Renal cortex interstitium (tissue), 11 donors: ENCODE results near the gene PLXNA2. TPM values are rescaled to one million over a fixed set of nuclear protein-coding genes. Genes with fewer than 3 reads are reported as not detected.

Experiments
- DNase-seq, 11 donors: peaks; one replicate each; pipeline ENCODE4 v3.0.0-alpha.2; 2013; ENCODE audit warnings: low read depth in 9 of 11, low spot score in 4 of 11; ENCODE audit errors: extremely low read depth in 1 of 11
- polyA plus RNA-seq, 3 donors: library from polyadenylated mRNA; unstranded; fragments of 120-200 nt; gene quantifications; one replicate each; pipeline ENCODE4 v1.2.1, GENCODE V29; 2013; ENCODE audit not compliant: insufficient read length in 3 of 3

PLXNA2 gene
- polyA plus RNA-seq, 3 donors, result 13.7 to 16.6 (median 16.1) TPM

DNA sequence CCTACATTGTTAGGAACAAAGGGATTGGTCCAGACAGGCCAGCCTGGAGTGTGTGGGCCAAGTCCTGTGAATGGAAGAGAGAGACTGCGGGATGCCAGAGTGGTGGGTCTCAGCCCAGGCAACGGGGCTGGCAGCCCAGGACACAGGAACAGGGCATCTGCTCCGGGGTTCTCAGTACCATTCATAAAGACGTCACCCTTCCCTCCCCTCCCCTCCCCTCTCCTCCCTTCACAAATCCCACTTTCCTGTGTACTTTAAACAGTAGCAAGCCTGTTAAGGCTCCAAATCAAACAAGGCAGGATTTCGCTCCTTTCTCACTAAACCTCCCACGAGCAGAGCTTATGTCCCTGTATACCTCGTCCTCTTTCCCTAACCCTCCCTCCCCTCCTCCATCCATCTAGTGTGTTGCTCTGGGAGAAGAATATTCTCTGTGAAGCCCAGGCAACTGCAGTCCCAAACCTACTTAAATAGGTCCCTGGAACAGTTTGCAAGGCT is 4.2 kb upstream of the PLXNA2 start:
- DNase-seq, result no peak

DNA sequence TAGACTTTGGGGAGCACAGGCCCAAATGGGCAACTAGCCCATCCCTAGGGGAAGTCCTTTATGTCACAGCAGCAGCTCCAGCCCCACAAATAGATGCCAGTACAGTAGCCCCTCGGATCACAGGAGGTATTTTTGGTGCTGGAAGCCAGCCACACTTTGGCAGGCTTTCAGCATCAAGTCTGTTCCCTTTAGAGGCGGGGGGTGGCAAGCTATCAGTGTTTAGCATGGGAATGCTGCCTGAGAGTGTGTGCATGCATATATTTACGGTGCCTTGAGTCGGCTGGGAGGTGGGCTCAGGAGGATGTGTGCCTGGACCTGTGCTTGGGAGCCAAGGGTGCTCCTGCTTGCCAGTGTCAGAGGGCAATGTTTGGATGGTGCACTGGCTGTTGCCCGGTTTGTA is 3.5 kb upstream of the PLXNA2 start:
- DNase-seq, result no peak

DNA sequence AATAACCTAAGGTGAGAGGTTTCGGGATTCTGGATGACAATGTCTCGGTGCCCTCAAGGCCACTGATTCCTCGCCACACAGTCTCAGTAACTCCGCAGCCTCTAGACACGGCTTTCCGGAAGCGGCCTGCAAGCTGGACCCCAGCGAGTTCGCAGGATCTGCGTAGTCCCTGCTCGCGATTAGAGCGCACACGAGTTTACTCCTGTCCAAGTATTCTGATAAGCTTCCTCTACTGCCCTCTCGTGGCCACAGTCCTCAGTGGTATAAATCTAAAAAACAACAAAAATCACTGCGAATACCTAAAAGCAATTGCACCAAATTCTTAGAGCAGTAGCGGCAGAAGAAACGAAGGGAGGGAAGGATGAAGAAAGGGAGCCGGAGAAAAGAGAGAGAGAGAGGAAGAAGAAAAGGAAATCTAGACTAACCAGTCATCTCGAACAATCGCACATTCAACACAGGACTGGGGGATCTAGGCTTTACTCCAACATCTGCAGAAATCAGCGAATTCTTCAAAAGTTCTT is 1.1 kb upstream of the PLXNA2 start:
- DNase-seq, result peak; percentile 78 to 92 (median 87)

DNA sequence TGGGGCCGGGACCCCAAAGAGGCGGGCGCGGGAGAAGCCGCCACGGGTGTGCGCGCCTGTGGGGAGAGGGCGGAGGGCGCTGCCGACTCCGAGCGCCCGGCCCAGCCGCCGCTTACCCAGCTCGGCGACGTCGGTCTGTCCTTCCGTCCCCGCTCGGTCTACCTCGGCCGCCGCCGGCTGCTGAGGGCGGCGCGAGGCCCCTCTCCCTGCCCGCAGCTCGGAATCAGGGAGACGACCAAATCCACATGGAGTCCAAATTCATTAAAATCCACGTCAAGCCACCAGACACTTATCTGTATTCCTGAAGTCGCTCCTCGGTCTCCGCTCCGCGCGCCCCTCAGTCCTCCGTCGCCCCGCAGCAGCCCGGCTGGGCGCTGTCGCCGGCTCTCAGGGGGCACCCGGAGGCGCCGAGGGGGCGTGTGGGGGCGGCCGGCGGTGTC is 637 bp downstream of the PLXNA2 start:
- no peak for DNase-seq

DNA sequence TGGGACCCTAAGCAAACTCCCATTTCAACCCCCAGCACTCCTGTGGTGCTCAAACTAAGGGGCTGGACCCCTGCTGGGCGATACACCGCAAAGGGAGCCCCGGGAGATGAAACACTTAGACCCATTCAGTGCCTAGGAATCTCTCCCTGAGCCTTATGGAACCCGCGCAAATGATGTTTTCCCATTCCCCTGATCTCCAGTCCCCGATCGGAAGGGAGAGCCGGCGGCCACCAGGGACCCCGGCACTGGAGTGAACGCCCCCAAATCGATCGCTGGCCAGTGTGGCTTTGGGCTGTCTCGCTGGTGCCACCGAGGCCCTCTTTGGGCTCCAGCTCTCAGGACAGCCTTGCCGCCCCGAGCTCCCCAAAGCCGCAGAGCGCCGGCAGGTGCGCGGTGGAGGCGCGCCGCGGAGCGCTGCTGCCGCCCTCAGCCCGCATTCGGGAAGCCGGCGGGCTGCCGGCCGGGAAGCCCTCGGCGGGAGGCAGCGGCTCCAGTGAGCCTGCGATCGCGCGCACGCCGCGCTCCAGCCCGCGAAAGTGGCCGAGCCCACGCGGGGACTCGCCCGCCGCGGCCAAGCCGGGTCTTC is 1.1 kb downstream of the PLXNA2 start:
- DNase-seq, result no peak

DNA sequence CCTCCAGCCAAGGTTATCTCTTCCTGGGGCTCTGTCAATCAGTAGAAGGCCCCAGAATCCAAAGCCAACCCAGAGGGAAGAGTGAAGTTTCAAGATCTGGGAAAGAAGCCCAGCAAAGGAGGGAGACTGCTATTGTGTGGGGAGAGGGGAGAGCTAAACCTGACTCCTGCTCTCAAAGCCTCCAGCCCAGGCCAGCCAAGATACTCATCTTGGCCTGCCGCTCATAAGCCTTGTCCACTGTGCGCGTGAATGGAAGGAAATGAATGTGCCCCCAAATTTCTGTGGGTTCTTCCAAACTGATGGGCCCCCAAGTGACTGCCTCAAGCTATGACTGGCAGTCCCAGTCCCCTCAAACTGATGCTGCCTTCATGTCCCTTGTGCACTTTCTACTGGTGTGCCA is 2.0 kb downstream of the PLXNA2 start:
- DNase-seq, result no peak

DNA sequence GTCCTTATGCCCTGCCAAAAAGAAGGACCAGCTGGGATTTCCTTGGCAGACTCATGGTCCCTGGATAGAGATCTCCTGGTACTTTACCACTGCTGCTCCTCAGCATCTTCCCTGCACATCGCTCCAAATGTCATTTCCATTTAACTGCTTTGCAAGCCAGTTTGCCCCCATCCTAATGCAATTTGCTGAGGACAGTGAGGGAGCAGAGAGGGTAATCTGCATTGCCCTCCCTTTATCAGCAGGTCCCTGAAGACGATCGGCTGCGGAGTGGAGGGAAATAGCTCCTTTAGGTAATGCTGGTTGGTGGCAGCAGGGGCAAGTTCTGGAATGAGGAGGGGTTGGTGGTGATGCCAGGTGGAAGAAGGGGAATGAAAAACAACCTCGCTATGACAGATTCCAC is 2.7 kb downstream of the PLXNA2 start:
- no peak for DNase-seq

DNA sequence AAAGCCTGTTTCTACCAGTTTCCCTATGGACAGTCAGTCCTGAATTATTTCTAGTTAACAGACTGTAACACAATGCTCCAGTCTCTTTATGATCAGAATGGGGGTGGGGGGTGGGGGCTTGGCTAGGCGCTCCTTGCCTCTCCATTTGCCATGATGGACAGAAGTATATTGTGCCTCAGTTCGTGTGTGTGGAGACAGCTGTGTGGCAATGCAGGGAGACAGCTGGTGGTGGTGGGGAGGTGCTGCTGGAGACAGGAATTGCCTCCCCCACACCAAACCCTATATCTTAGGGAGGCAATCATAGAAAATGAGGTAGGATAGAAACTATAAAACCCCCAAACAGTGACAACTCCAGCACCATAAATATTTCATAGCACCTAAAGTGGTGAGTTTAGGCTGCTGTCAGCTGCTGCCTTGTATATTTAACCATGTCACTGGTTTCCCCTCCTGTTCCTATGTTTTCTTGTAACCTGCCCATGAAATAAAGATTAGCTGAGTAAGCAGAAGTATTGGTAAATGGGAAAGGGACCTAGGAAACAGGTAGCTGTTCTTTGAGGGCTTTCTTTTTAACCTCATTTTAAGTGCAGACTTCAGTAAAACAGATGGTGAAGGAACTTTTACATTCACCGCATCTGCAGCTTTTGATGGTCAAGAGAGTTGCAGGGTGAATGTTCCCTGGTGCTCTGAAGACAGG is 3.4 kb downstream of the PLXNA2 start:
- DNase-seq, result no peak

DNA sequence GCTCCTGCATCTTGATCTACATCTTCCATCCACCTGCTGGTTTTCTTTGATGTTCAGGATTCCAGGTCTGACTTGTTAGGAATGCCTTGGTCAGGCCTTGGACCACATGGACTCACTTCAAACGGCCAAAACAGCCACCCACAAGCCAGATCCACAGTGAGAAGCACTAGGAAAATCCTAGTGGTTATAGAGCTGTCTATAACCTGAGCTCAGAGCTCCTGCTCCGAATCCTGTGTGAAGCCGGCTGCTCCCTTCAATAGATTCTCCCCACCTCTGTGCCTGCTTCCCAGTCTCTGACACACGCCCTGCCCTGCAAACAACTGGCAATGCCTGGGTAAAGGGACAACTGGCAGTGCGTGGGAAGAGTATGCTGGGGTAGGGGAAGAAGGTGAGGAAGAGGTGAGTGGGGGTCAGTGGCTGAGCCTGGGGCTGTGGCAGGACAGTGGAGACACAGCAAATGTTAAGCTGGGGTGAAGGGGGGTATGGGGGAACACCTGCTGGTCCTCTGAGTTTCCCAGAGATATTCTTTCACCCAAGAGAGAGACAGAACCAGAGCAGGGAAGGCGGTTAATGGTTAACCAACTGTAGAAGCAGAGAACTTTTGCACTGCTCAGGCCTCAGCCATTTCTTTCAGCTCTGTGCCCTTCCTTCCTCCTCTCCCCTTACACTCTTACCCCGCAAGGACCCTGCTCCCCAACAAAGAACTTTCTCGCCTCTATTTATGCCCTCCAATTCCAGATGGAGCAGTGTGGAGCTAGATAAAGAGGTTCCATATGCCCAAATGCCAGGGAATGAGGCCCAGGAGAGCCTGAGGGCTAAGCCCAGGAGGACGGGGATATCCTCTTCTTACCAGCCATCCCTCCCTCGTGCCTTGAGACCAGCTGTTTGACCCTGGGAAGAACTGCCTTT is 4.5 kb downstream of the PLXNA2 start:
- no peak for DNase-seq

DNA sequence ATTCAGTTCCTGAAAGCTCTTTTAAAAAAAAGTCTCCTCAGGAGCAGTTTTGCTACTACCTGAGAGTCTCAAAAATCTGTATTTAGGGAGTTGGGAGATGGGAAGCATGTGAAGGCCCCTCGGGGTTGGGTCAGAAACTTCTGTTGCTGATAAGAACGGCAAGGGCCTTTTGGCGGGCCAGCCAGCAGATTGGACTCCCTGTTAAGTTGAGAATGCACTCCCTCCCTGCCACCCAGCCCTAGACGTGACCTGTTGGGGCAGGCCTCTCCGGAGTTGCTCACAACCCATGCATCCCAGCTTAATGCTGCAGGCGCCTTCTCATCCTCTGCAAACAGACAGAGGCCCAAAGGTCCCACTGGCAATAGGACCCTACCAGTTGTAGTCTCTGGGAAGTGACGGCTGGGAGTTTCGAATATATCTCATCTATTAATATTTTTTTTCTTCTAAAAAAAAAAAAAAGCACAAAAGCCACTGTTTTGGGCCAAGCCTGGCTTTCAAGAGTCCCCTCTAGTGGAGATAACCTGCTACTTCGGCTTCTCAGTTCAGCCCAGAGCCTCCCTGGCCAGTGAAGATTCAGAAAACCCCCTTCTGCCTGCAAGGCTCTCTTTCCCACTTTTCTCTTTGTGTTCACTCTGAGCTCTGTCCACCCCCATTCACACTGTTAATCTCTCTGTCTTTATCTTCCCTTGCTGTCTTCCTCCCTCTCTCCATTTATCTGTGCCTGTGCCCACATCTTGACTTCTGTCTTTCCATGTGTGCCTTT is 5.3 kb downstream of the PLXNA2 start:
- DNase-seq, result no peak

DNA sequence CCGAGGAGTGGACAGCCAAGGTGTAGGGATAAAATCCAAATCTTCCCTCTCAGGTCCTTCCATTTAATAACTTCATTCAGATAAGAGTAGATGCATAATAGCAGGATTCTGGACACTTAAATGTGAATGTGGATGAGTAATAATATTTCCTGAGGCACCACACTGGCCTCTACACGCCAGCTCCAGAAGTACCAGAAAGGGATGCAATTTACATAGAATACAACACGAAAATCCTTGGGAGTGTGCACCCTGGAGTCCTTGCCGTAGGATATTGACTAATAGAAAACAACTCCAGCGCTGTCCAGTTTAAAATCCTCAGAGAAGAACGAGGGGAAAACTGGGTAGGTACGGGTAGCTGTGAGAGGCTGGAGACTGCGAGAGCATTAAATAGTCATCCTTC is 6.9 kb downstream of the PLXNA2 start:
- no peak for DNase-seq

DNA sequence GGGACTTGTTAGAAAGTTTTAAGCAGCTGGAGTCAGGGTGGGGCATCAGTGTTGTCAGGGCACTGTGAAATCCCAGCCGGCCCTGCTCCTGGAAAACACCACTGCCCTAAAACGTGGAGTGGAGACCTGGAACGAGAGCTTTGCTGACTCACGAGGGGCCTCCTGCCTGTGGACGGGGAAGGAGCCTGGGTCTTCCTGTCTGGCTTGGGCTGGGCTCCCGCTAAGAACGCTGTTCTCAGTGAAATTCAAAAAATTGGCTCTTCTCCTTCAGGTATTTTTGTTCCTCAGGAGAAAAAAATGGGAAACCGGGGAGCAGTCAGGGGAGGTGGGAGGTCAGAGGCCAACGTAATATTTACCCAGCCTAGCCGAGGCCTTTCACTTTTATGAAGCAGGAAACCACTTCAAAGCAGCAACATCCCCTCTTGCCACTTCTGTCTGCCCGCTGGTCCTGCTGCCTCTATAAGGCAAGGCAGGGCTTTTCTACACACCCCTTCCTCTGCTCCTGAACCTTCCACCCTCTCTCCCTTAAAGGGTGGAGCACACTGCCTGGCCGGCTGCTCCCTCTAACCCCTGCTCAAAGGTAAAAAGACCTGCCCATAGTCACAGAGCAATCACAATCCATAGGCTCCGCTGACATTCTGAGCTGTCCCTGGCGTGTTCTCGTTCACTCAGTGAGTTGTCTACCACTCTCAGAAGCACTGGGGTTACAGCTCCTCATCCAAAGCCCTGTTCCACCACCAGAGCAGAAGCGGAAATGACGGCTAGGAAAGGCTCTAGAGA is 8.0 kb downstream of the PLXNA2 start:
- DNase-seq, result no peak

DNA sequence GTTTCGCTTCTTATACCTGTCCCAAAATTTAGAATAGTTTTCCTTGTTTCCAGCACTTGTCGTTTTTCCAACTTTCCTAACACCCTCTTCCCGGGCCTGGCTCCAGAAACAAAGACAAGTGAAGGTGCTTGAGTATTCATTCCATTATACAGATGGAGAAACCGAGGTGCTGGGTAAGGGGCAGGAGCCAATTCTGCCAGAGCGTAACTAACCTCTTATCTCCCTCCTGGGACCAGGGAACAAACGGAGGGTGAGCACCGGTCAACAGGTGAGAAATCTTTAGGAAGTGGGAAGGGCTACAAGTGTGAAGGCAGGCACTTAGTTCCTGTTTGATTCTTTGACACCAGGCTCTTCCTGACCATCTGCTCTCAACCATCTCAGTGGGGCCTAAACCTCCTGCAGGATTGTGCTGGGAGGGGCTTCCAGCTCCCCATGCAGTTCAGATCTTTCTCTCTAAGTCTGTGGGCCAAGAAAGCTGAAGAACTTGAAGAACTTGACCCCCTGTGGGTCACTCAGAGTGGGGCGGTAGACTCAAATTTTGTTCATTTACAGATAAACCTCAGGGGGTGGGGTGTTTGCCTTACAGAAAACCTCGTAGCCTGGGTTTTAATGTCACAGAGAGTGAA is 8.7 kb downstream of the PLXNA2 start:
- no peak for DNase-seq

DNA sequence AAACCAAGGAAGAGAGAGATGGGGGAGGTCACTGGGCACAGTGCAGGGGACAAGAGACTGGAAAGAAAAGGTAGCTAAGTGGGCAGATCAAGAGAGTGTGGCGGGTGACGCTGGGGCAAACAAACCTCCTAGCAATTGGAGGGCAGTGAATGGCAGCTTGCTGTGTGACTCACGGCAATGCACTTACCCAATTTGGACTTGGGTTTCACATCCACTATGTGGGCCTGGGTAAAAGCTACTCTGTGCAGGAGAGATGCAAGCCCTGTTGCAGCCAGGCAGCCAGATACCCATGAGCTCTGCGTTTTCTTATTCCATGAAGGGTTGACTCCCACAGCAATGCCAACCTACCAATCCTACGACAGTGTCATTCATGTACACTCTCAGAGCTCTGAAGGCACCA is 9.5 kb downstream of the PLXNA2 start:
- no peak for DNase-seq

DNA sequence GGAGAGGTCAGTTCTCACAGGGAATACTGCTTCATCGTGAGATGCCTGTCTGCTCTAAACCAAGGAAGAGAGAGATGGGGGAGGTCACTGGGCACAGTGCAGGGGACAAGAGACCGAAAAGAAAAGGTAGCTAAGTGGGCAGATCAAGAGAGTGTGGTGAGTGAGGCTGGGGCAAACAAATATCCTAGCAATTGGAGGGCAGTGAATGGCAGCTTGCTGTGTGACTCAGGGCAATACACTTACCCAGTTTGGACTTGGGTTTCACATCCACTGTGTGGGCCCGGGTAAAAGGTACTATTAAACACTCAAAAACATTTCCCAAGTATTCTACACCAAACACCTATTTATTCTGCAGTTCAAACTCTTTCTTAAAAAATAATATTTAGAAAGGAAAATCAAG is 10.2 kb downstream of the PLXNA2 start:
- DNase-seq, result no peak

DNA sequence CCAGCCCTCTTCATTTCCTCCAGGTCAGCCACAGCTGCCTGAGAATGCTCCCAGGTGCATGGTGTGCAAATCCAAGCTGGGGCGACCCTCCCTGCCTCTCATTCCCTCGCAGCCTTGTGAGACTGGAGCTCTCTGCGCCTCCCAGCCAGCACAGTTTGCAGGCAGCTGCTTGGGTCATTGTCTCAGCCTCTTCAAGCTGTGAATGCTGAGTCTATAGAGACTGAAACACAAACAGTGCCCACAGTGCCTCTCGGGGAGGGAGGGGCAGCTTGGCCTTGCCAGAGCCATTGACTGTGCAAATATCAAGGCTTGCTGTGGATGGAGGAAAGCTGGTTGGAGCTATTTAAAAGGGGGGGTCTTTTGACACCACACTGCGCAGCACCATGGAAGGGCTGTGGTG is 10.6 kb downstream of the PLXNA2 start:
- no peak for DNase-seq

DNA sequence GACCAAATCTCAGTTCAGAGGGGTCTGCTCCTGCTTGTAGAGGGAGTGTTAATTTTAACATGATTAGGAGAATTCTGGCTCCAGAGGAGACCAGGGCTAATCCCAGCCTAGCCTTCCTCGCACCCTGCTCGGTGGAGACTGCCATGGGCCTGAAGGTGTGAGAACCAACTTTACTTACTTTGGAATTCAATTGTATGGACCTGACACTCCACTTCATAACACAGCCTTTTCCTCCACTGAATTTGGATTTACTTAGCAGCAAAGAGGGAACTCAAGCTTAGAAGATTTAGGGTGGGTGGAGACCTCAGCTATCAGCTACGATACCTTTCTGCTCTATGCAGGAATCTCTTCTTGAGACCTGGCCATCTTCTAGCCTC is 11.5 kb downstream of the PLXNA2 start:
- no peak for DNase-seq
